H1 (cell line): ENCODE results near the gene TMEM106A. TPM values are rescaled to one million over a fixed set of nuclear protein-coding genes. Genes with fewer than 3 reads are reported as not detected.

Experiments used
- CTCF ChIA-PET: fragments of 300-600 bp; sonication (Branson Sonifier 250); formaldehyde crosslinking; loops from one replicate; lab custom pipeline; 2021; ENCODE audit not compliant: partially characterized antibody; lab: Charles Lee
- POLR2A ChIA-PET: fragments of 300-600 bp; sonication (Branson Sonifier 250); formaldehyde crosslinking; loops from one replicate; lab custom pipeline; 2021; ENCODE audit warnings: inconsistent platforms; ENCODE audit not compliant: partially characterized antibody; lab: Charles Lee
- DNase-seq, 2 experiments: peaks; one replicate each; pipeline versions ENCODE4 v3.0.0 to v3.0.0-alpha.2; 2010 to 2022; ENCODE audit warnings: low spot score in 2 of 2, low read depth in 1 of 2, mixed read lengths in 1 of 2
- FAIRE-seq: peaks from 2 replicates; lab custom pipeline; 2011; peaks lifted over from hg19 to GRCh38; lab: Jason Lieb, UNC
- H2AFZ ChIP-seq: 2 replicates; pipeline ENCODE4 v1.8.1; 2012; ENCODE audit warnings: low read length, inconsistent platforms
- H2AK5ac ChIP-seq: 2 replicates; pipeline ENCODE4 v1.6.1; 2013; ENCODE audit warnings: low read depth, low read length
- H2BK120ac ChIP-seq: replicated peaks from 2 replicates; pipeline ENCODE3; 2013; ENCODE audit warnings: low read depth, low read length, inconsistent platforms
- H2BK12ac ChIP-seq: 2 replicates; pipeline ENCODE4 v1.6.1; 2013; ENCODE audit warnings: low read depth, low read length
- H2BK15ac ChIP-seq: 2 replicates; pipeline ENCODE4 v1.6.1; 2013; ENCODE audit warnings: low read length
- H2BK20ac ChIP-seq: 2 replicates; pipeline ENCODE4 v1.6.1; 2013; ENCODE audit warnings: low read length
- H2BK5ac ChIP-seq: 2 replicates; pipeline ENCODE4 v1.6.1; 2013; ENCODE audit warnings: low read depth, low read length
- H3K14ac ChIP-seq: 2 replicates; pipeline ENCODE4 v1.6.1; 2013; ENCODE audit warnings: inconsistent platforms; ENCODE audit not compliant: insufficient read length
- H3K18ac ChIP-seq: 2 replicates; pipeline ENCODE4 v1.6.1; 2013; ENCODE audit warnings: low read length; ENCODE audit errors: extremely low read depth
- H3K23ac ChIP-seq: 2 replicates; pipeline ENCODE4 v1.6.1; 2013; ENCODE audit warnings: inconsistent platforms; ENCODE audit not compliant: insufficient read length
- H3K23me2 ChIP-seq: 2 replicates; pipeline ENCODE4 v1.6.1; 2013; ENCODE audit warnings: low read depth, low read length
- H3K27ac ChIP-seq: 2 replicates; pipeline ENCODE4 v1.6.1; 2011; ENCODE audit warnings: low read depth, low read length, inconsistent platforms
- H3K27me3 ChIP-seq, 4 experiments: replicated peaks in 1 of 4; 1 replicate in 1 of 4; 2 replicates in 3 of 4; pipeline versions ENCODE4 v1.6.1 to v1.8.1; 2011 to 2013; ENCODE audit warnings: low read length in 3 of 4, mild to moderate bottlenecking in 3 of 4, inconsistent platforms in 2 of 4, mixed read lengths in 2 of 4, moderate library complexity in 1 of 4; ENCODE audit not compliant: control insufficient read depth in 3 of 4, insufficient read depth in 3 of 4; ENCODE audit errors: extremely low read depth in 1 of 4
- H3K36me3 ChIP-seq, 4 experiments: 2 replicates each; pipeline versions ENCODE4 v1.6.1 to v1.8.1; 2011 to 2013; ENCODE audit warnings: mild to moderate bottlenecking in 4 of 4, low read length in 3 of 4, moderate library complexity in 2 of 4, control low read depth in 1 of 4, inconsistent platforms in 1 of 4; ENCODE audit not compliant: insufficient read depth in 4 of 4, control insufficient read depth in 2 of 4
- H3K4ac ChIP-seq: replicated peaks from 2 replicates; pipeline ENCODE3; 2013; ENCODE audit warnings: low read length, low read depth, mixed read lengths, inconsistent platforms; ENCODE audit not compliant: insufficient read length
- H3K4me1 ChIP-seq, 4 experiments: replicated peaks in 1 of 4; 1 replicate in 1 of 4; 2 replicates in 3 of 4; pipeline versions ENCODE4 v1.6.1 to v1.8.1; 2011 to 2013; ENCODE audit warnings: low read length in 3 of 4, inconsistent platforms in 2 of 4, mixed read lengths in 1 of 4; ENCODE audit not compliant: insufficient read depth in 4 of 4, control insufficient read depth in 3 of 4
- H3K4me2 ChIP-seq, 2 experiments: 2 replicates each; pipeline versions ENCODE4 v1.6.1 to v1.8.1; 2011 to 2013; ENCODE audit warnings: low read depth in 2 of 2, low read length in 2 of 2, control low read depth in 1 of 2, inconsistent platforms in 1 of 2, mild to moderate bottlenecking in 1 of 2; ENCODE audit not compliant: insufficient read depth in 1 of 2
- H3K4me3 ChIP-seq, 4 experiments: fragments of 200-600, 300-600 bp in 1 of 4; sonication (generic), shearing (Covaris generic), sonication (Bioruptor Twin) in 1 of 4; 2 replicates each; pipeline versions ENCODE4 v1.5.1 to v1.8.1; 2011 to 2016; ENCODE audit warnings: low read length in 4 of 4, low read depth in 3 of 4, control low read depth in 2 of 4, inconsistent platforms in 2 of 4, mild to moderate bottlenecking in 2 of 4, mixed read lengths in 1 of 4, moderate library complexity in 1 of 4; ENCODE audit not compliant: insufficient read depth in 2 of 4; ENCODE audit errors: extremely low read depth in 1 of 4
- H3K56ac ChIP-seq: replicated peaks from 2 replicates; pipeline ENCODE3; 2013; ENCODE audit warnings: low read depth, mild to moderate bottlenecking, mixed read lengths, low read length, inconsistent platforms; ENCODE audit not compliant: insufficient read length
- H3K79me1 ChIP-seq: 2 replicates; pipeline ENCODE4 v1.6.1; 2013; ENCODE audit warnings: low read depth, low read length, control low read depth
- H3K79me2 ChIP-seq, 2 experiments: 2 replicates each; pipeline versions ENCODE4 v1.6.1 to v1.8.1; 2012 to 2013; ENCODE audit warnings: low read length in 2 of 2, mild to moderate bottlenecking in 2 of 2, inconsistent platforms in 1 of 2; ENCODE audit not compliant: insufficient read depth in 2 of 2, control insufficient read depth in 1 of 2
- H3K9ac ChIP-seq, 4 experiments: replicated peaks in 1 of 4; 1 replicate in 1 of 4; 2 replicates in 3 of 4; pipeline versions ENCODE4 v1.6.1 to v1.8.1; 2011 to 2013; ENCODE audit warnings: low read depth in 3 of 4, low read length in 3 of 4, control low read depth in 2 of 4, mild to moderate bottlenecking in 2 of 4, moderate library complexity in 2 of 4, inconsistent platforms in 1 of 4; ENCODE audit errors: extremely low read depth in 1 of 4
- H3K9me3 ChIP-seq, 2 experiments: 2 replicates each; pipeline versions ENCODE4 v1.6.1 to v1.8.1; 2012 to 2013; ENCODE audit warnings: mild to moderate bottlenecking in 2 of 2, moderate library complexity in 2 of 2, control low read depth in 1 of 2, inconsistent platforms in 1 of 2, low read depth in 1 of 2, low read length in 1 of 2, mixed read lengths in 1 of 2; ENCODE audit not compliant: insufficient read depth in 2 of 2
- H4K20me1 ChIP-seq, 2 experiments: replicated peaks in 1 of 2; 2 replicates each; pipeline versions ENCODE3 to v1.8.1; 2011 to 2013; ENCODE audit warnings: inconsistent platforms in 2 of 2, low read length in 2 of 2, mild to moderate bottlenecking in 1 of 2; ENCODE audit not compliant: insufficient read depth in 2 of 2, control insufficient read depth in 1 of 2
- H4K5ac ChIP-seq: 2 replicates; pipeline ENCODE4 v1.6.1; 2013; ENCODE audit warnings: low read length, low read depth, mixed read lengths, inconsistent platforms; ENCODE audit not compliant: insufficient read length
- H4K8ac ChIP-seq: 2 replicates; pipeline ENCODE4 v1.8.0; 2013; ENCODE audit warnings: mild to moderate bottlenecking, moderate library complexity, low read length, inconsistent platforms; ENCODE audit not compliant: insufficient read depth; ENCODE audit errors: extremely low read depth
- H4K91ac ChIP-seq: replicated peaks from 2 replicates; pipeline ENCODE3; 2013; ENCODE audit warnings: low read length, mixed read lengths, inconsistent platforms; ENCODE audit not compliant: insufficient read length
- POLR2AphosphoS5 ChIP-seq: IDR thresholded peaks from 2 replicates; pipeline ENCODE4 v1.6.1; 2011; ENCODE audit warnings: low read depth, low read length
- RAD21 ChIP-seq, 2 experiments: IDR thresholded peaks in 1 of 2; conservative IDR thresholded peaks in 1 of 2; 2 replicates each; pipeline ENCODE4 v1.6.1; 2011; ENCODE audit warnings: low read depth in 2 of 2, low read length in 2 of 2, improper control_type of control experiment in 1 of 2, inconsistent platforms in 1 of 2, mild to moderate bottlenecking in 1 of 2, moderate library complexity in 1 of 2
- RXRA ChIP-seq: IDR thresholded peaks from 2 replicates; pipeline ENCODE4 v1.6.1; 2011; ENCODE audit warnings: low read depth, mild to moderate bottlenecking, low read length, moderate library complexity; ENCODE audit not compliant: insufficient read depth
- SIRT6 ChIP-seq: IDR thresholded peaks from one replicate; pipeline ENCODE4 v1.7.1; 2012; ENCODE audit warnings: low read length, inconsistent platforms
- TAF1 ChIP-seq: IDR thresholded peaks from 2 replicates; pipeline ENCODE4 v1.6.1; 2011; ENCODE audit warnings: mild to moderate bottlenecking, low read depth, low read length
- TBP ChIP-seq: IDR thresholded peaks from 2 replicates; pipeline ENCODE4 v1.6.1; 2011; ENCODE audit warnings: low read depth, low read length, improper control_type of control experiment
- TEAD4 ChIP-seq: IDR thresholded peaks from 2 replicates; pipeline ENCODE4 v1.6.1; 2012; ENCODE audit warnings: low read depth, low read length, inconsistent platforms, mixed read lengths
- WGBS, 2 experiments: shearing (Covaris generic) in 1 of 2; methylation state at CpG; one replicate each; pipeline versions ENCODE4 v1.1.6 to v1.1.7; 2013 to 2015; ENCODE audit warnings: low lambda C conversion rate in 2 of 2, mixed read lengths in 2 of 2, inconsistent platforms in 1 of 2, low coverage in 1 of 2, missing lambda C conversion rate in 1 of 2; ENCODE audit not compliant: insufficient replicate concordance in 2 of 2, insufficient coverage in 1 of 2, insufficient read length in 1 of 2; ENCODE audit errors: extremely low coverage in 1 of 2, missing lambda C conversion rate in 1 of 2; 5-methylcytosine and 5-hydroxymethylcytosine counted together
- polyA plus RNA-seq, 7 experiments: library from polyadenylated mRNA; depleted of rRNA in 3 of 7; stranded (reverse) in 5 of 7; unstranded in 2 of 7; fragments of >200 nt in 5 of 7; fragments of 200-250 nt in 2 of 7; gene quantifications; 1 replicate in 5 of 7; 2 replicates in 1 of 7; 4 replicates in 1 of 7; pipeline versions ENCODE4 v1.2.1 to v1.2.3, GENCODE V29; 2011 to 2013; ENCODE audit warnings: missing spikeins in 2 of 7, mixed read lengths in 2 of 7
- total RNA-seq: library from RNA; stranded (reverse); fragmentation: NEBNext Ultra II Directional; extraction: Animal tissue kit (Norgen Biotek cat#: 25700); gene quantifications from 2 replicates; pipeline ENCODE4 v1.2.1, GENCODE V29; 2021
- TF ChIP-seq, protein P1 (sequence below), 3 experiments: IDR thresholded peaks; 1 replicate in 2 of 3; 2 replicates in 1 of 3; pipeline versions ENCODE4 v1.5.1 to v1.6.1; 2011; ENCODE audit warnings: low read length in 3 of 3, mild to moderate bottlenecking in 3 of 3, inconsistent platforms in 2 of 3, low read depth in 1 of 3, moderate library complexity in 1 of 3; ENCODE audit not compliant: insufficient read depth in 1 of 3; ENCODE audit errors: control extremely low read depth in 1 of 3

The TMEM106A gene
- total and polyA plus RNA-seq, 2 of the 8 experiments (the other 6 are each of a cell fraction or from before 2014, with no cell fraction given), result 3.2 to 5.4 TPM

- no peak overlapping the region for H2BK5ac ChIP-seq
- H3K79me1 ChIP-seq, result no peaks in the 10 kb centered on the region; the same call in 1 of the 2 replicates
- peaks cover 0 to 4% (median 2%) of the 10 kb centered on the region in 4 experiments; a peak in 2 of 8 replicates for H3K36me3 ChIP-seq
- no peak overlapping the region for H3K23ac ChIP-seq
- no peaks in the 10 kb centered on the region for H4K20me1 ChIP-seq
- H2BK15ac ChIP-seq, result no peak overlapping the region
- no peaks in the 10 kb centered on the region for H3K27me3 ChIP-seq
- DNase-seq (no peak), FAIRE-seq (no peak)
- H3K18ac ChIP-seq, result no peak overlapping the region
- H2BK120ac ChIP-seq, result no peak overlapping the region
- no peak overlapping the region for H2AK5ac ChIP-seq
- 63% methylated on average over 12 of the region's 12 CpGs; no CpG with 5 or more reads in 1 of the 2 experiments for WGBS, 2 experiments
- peaks cover 0 to 6% (median 2%) of the 10 kb centered on the region in 4 experiments; a peak in 4 of 7 replicates for H3K4me1 ChIP-seq
- no peak overlapping the region for H4K8ac ChIP-seq
- H4K5ac ChIP-seq, result no peak overlapping the region
- no peak overlapping the region for H2BK20ac ChIP-seq
- H3K79me2 ChIP-seq, result peaks cover 0 to 24% of the 10 kb centered on the region in 2 experiments; a peak in 2 of 4 replicates
- H3K9me3 ChIP-seq, result no peaks in the 10 kb centered on the region
- H3K4ac ChIP-seq, result no peak overlapping the region
- peak overlapping the region; percentile 73 to 90 (median 82) for H3K4me3 ChIP-seq
- H3K4me2 ChIP-seq, result peak overlapping the region; percentile 90 to 92
- H3K56ac ChIP-seq, result no peak overlapping the region
- ChIA-PET CTCF (interaction anchor here (0.6 to 1.4 kb wide), 13 partner anchors 10 to 502 kb away, joined by 3 to 4 read pairs (median 3); partner anchors contain the start of genes DHX8 and RPL27), POLR2A (interaction anchor here (0.6 to 2.6 kb wide), 9 partner anchors 22 to 173 kb away, joined by 3 to 23 read pairs (median 4); partner anchors contain the start of genes BRCA1, RPL27 and TMEM106A)
- peak overlapping the region; percentile 38 for H2AFZ ChIP-seq
- peaks cover 13% of the 10 kb centered on the region for H3K23me2 ChIP-seq
- no peak overlapping the region for H3K14ac ChIP-seq
- peak overlapping the region; percentile 78 for H3K27ac ChIP-seq
- H4K91ac ChIP-seq, result no peak overlapping the region
- H3K9ac ChIP-seq, result peak overlapping the region; percentile 59 to 84 (median 66); a peak in 6 of 7 replicates
- H2BK12ac ChIP-seq, result no peak overlapping the region; the same call in 1 of the 2 replicates
- TF ChIP-seq TAF1, result no peak
- no peak for TF ChIP-seq TBP
- no peak for TF ChIP-seq RXRA
- no peak for TF ChIP-seq SIRT6
- TF ChIP-seq RAD21 (IDR thresholded peaks at IDR 0.05 in 1 of 2, conservative IDR thresholded peaks at IDR 0.05 in 1 of 2; ENCODE audit: low read depth in 2 of 2, low read length in 2 of 2), result peak in 1 of 2 experiments; percentile 10; a peak in 1 of 4 replicates
- no peak for TF ChIP-seq TEAD4
- TF ChIP-seq POLR2AphosphoS5, result no peak
- TF ChIP-seq, protein P1, sequence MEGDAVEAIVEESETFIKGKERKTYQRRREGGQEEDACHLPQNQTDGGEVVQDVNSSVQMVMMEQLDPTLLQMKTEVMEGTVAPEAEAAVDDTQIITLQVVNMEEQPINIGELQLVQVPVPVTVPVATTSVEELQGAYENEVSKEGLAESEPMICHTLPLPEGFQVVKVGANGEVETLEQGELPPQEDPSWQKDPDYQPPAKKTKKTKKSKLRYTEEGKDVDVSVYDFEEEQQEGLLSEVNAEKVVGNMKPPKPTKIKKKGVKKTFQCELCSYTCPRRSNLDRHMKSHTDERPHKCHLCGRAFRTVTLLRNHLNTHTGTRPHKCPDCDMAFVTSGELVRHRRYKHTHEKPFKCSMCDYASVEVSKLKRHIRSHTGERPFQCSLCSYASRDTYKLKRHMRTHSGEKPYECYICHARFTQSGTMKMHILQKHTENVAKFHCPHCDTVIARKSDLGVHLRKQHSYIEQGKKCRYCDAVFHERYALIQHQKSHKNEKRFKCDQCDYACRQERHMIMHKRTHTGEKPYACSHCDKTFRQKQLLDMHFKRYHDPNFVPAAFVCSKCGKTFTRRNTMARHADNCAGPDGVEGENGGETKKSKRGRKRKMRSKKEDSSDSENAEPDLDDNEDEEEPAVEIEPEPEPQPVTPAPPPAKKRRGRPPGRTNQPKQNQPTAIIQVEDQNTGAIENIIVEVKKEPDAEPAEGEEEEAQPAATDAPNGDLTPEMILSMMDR (IDR thresholded peaks at IDR 0.05; ENCODE audit: control extremely low read depth in 1 of 3, insufficient read depth in 1 of 3, low read depth in 1 of 3, low read length in 3 of 3), result peak in 1 of 3 experiments; percentile 13; a peak in 1 of 4 replicates
These were observed 39.8 kb upstream of the TMEM106A start for GRCh38 chr17:43171586-43172487.
